Activated CD4-positive, alpha-beta T cell treated with anti-CD3 and anti-CD28 coated beads for 48 hours (primary cell): ENCODE measurements around the gene ZFYVE9.

ENCODE experiments used
- DNase-seq: peaks from one replicate; pipeline ENCODE4 v3.0.0-alpha.2; 2020

ZFYVE9 gene

DNA sequence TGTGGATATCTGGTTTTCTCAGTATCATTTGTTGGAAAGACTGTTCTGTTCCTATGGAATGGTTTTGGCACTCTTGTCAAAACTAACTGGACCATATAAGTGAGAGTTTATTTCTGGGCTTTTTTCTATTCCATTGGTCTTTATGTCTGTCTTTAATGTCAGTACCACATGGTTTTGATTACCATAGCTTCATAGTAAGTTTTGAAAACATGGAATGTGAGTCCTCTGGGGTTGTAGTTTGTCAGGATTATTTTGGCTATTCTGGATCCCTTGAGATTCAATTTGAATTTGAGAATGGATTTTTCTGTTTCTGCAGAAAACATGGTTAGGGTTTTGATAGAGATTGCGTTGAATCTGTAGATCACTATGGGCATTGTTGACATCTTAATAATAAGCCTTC is 107.9 kb downstream of the ZFYVE9 start:
- no peak for DNase-seq

DNA sequence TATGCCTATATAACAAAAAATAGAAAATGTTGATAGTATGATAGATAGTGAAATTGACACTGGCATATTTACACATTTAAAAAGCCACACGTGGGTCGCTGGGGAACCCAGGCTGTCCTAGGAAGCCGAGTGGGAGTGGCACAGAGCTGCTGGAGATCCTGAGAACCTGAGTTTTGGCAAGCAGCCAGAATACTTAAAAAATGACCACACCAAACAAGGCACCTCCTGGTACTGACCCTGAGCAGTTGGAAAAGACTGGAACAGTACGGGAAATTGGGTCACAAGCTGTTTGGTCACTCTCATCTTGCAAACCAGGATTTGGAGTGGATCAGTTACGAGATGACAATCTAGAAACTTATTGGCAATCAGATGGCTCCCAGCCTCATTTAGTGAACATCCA is 111.5 kb downstream of the ZFYVE9 start:
- no peak for DNase-seq

DNA sequence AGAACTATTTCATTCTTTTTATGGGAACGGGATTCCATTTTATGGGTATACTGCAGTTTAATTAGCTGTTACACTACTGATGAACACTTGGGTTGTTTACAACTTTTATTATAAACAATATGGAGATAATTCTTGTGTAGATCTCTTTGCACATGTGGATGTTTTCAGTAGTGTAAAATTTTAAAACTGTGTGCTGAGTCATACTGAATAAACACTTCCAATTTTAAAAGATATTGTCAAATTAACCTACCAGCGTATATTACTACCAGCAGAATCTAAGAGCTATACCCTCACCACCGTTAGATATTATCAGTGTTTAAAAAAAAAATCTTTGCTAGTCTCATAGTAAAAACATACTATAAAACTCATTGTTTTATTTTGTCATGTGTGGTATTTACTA is 118.0 kb downstream of the ZFYVE9 start:
- no peak for DNase-seq

DNA sequence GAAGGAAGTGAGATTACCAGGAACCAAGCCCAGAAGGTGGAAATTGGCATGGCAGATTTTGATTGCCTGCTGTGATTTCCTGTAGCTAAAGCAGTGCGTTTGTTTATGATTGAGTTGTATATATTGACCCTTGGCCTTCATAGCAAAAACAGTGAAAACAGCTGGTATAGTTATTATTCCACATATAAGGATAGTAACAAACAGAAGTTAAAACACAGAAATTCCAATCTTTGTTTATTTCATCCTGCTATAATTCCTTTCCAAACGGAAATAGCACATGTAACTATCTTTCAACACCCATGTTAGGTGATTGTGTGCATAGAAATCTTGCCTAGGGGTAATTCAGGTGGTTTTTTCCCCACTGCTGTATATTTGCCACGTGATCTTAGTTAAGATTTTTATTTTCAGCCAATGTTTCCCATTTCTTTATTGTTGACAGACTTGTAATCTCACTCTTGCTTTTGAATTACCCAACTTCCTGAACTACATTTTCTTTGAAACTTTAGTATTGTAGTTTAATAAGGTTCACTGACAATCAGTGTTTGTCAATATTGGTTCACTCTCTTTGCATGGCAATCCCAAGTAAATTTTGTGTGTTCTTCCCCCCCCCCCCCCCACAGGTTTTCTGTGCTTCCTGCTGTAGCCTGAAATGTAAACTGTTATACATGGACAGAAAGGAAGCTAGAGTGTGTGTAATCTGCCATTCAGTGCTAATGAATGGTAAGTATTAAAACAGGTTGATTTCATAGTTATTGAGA is 121.4 kb downstream of the ZFYVE9 start:
- DNase-seq = no peak

DNA sequence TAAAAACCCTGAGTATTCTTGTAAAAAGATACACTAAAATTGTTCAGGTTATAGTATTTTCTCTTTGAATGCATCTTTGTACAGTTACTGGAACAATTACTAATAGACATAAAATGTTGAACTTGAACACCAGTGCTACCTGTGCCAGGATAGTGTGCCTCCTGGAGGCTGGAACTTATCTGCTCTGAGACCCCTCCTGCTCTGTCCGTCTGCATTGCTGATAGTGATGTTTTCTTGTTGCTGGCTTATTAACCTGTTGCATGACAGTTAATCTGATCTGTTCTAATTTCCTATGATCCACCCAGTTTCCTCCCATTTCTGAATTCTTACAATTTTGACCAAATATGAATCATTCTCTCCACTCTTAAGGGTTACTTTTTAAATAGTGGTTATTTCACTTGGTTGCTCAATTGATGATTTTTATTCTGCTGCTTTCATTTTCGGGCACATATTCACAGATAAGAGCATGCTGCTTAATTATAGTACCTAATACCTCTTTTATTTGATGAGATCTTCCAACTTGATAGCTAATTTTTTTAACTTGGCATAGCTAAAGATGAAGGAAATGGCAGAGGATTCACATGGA is 122.7 kb downstream of the ZFYVE9 start:
- no peak for DNase-seq

DNA sequence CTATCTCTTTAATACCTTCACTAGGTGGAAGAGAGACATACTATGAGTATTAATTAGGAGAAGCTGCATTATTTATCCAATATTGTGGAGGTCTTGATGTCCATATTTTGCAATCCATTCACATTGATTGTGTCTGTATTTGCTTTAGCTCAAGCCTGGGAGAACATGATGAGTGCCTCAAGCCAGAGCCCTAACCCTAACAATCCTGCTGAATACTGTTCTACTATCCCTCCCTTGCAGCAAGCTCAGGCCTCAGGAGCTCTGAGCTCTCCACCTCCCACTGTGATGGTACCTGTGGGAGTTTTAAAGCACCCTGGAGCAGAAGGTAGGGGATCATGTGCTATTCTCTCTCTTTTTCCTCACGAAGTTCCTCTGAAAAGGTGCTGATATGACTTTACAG is 124.6 kb downstream of the ZFYVE9 start:
- no peak for DNase-seq

DNA sequence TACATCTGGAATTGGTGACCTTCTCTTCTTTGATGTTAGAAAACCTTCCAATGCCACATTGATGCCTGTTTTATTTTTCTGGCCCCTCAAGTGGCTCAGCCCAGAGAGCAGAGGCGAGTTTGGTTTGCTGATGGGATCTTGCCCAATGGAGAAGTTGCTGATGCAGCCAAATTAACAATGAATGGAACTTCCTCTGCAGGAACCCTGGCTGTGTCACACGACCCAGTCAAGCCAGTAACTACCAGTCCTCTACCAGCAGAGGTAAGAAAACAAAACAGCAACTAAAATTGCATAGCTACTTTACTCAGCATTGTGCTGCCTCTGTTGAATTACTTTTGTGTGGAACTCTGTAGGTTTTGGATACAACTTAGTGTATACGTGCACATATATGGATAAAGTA is 126.5 kb downstream of the ZFYVE9 start:
- no peak for DNase-seq

DNA sequence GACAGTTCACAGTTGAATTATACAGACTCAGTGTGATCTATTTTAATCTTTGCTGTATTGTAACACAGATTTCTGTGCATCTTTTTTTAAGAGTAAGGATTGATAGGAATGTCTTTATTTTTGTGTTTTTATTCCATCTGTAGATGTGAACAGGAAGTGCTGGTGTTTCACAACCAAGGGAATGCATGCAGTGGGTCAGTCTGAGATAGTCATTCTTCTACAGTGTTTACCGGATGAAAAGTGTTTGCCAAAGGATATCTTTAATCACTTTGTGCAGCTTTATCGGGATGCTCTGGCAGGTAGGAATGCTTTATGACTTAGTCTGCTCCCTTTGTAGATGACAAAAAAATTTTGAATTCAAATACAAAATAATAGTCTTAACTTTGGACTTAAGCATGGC is 139.6 kb downstream of the ZFYVE9 start:
- DNase-seq = no peak

DNA sequence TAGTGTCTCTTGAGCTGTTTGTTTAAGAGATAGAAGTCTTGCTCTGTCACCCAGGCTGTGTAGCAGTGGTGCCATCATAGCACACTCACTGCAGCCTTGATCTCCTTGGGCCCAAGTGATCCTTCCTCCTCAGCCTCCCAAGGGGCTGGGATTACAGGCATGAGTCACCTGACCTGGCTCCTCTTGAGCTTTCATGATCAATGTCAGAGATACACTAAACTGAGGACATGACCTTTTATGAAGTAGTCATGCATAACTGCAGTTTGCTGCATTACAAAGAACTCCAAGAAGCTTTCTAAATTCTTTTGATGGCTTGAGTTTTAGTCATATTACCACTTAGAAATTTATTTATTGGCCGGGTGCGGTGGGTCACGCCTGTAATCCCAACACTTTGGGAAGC is 146.4 kb downstream of the ZFYVE9 start:
- peak; percentile 8 for DNase-seq

DNA sequence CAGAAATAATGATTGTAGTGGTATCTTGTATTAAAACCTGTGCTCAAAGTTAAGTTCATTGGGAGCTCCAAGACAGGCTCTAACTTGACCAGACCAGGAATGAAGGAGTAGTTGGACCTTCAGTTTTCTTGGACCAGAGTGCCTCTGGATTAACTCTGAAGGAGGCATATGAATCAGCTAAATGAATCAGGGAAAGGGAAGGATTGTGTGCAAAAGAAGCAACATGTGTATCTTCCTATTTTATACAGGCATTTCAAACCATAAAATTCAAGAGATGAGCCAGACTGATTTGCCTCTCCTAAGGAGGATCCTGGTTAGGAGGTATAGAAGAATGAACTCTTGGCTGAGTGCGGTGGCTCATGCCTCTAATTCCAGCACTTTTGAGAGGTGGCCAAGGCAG is 152.7 kb downstream of the ZFYVE9 start:
- DNase-seq = no peak

DNA sequence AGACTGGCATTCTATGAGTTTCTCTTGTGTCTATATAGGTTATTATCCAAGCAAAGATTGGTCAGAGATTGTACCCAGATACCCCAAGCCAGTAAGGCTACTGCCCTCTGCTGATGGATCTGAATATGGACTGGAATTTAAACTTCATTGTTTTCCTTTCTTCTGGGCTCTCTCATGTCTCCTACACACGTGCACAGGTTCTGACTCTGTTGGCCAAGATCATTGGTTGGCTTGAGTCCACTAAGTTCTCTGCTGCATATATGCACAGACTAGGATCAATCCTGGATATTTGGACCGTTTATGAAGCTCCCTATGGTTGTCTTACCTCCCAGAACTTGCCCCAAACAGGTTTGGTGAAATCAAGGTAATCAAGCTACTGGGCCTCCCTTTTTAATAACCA is 154.5 kb downstream of the ZFYVE9 start:
- no peak for DNase-seq

DNA sequence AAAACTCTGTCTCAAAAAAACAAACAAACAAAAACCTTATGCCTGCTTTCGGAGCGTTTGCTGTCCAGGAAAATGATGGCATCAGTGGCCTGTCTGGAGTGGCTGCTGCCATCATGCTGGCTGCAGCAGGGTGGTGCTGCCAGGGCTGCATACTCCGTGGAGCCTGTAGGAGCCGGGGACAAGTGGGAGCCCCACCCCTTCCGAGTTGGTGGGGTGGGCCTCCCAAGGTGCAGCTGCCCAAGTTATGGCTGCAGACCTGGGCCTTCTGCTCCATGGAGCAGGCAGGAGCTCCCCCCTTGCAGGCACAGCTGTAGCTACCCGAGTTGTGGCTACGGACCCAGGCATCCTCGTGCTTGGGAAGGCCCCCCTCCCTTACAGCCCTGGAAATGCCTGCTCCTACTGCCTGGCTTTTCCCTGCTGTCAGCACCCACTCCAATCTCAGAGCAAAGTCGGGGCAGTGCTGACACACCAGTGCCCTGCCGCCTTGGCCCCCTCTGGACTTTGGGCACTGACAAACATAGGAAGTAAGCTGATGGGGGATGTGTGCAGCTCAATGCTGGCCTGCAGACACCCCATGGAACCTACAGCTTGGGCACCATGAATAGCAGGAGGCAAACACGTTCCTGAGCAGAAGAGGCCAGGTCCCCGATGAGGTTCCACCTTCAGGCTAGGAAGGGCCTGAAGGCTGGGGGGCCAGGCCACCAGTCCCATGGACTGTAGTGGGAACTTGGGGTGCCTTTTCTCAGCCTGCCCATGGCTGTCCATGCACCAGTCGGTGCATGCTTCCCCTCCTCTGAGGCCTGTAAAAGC is 163.7 kb downstream of the ZFYVE9 start:
- no peak for DNase-seq

DNA sequence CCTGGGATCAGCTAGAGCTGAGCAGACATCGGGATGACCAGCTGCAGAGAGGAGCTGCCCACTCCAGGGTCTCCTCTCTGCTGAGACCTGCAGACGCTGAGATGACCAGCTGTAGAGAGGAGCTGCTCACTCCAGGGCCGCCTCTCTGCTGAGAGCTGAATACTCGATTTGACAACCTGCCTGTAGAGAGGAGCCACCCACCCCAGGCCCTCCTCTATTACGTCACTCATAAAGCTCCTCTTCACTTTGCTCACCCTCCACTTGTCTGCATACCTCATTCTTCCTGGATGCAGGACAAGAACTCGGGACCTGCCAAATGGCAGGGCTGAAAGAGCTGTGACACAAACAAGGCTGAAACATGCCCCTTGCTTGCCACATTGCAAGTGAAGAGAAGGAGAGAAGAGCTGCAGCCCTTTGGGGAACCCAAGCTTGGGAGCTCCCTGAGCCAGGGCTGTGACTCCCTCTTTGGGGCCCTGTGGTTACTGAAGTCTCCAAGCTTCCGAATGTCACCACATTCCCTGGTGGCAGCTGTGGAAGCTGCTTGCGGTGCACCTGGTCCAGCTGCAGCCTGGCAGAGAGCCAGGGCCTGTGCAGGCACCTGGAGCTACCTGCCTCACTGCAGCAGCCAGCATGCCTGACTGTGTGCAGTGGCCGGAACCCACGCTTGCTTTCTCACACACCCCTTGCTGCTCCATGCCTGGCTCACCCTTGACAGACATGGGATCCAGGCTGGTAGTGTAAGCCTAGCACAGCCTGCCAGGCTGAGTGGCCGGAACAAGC is 164.5 kb downstream of the ZFYVE9 start:
- no peak for DNase-seq

DNA sequence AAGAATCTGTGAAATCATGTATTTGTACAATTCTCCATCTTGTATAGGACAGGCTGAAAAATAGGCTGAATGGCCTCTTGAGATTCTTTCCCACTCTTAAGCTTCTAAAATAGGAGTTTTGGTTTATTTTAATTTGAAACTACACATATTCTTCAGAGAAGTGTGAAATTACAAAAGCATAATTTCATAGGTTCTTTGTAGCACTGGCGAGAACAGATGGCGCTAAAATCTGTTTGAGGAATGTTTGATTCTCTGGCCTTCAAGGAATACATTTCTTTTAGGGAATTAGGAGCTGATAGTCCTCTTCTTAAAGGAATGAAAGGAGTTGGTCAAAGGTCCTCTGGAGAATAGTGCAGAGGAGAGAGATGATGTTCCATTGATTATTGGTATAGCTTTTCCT is 179.2 kb downstream of the ZFYVE9 start:
- DNase-seq = no peak

DNA sequence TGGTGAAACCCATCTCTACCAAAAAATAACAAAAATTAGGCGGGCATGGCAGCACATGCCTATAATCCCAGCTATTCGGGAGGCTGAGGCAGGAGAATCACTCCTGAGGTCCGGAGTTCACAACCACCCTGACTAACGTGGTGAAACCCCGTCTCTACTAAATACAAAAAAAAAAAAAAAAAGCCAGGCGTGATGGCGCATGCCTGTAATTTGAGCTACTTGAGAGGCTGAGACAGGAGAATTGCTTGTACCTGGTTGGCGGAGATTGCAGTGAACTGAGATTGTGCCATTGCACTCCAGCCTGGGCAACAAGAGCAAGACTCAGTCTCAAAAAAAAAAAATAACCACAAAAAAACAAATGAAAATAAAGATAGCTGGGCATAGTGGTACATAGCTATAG is 181.8 kb downstream of the ZFYVE9 start:
- DNase-seq = no peak

DNA sequence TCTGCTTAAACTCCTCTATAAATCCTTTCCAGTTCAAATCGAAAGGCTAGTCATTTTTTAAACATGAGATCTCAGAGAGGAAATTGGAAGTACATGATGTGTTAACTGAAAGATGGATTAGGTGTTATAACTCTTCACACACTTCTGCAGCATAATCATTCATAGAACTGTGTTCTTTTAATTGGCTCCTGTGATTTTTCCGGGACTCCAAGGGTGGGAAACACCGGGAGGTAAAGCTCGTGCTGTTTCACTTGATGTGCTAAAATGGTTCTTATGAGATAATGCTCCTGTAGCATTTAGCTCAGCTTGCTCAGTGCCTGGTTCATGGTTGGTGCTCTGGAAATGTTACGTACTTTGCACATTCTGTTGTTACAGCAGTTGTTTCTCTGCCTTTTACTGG is 183.9 kb downstream of the ZFYVE9 start:
- DNase-seq = no peak

DNA sequence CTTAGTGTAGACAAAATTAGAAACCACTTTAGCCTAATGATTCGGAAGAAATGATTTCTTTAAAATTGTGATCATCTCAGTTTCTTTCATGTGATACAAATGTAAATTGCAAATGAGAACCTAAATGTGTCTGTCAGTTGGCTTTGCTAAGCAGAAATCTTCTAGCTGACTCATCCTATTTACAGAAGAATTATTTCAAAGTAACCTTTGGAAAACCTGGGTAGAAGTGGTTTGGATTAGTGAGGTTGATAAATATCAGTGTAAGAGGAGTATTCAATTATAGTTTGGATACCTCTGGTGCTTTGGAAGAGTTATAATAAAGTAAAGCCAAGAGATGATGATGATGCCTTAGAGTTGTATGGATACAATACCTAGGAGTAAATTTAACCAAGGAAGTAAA is 186.7 kb downstream of the ZFYVE9 start:
- no peak for DNase-seq

DNA sequence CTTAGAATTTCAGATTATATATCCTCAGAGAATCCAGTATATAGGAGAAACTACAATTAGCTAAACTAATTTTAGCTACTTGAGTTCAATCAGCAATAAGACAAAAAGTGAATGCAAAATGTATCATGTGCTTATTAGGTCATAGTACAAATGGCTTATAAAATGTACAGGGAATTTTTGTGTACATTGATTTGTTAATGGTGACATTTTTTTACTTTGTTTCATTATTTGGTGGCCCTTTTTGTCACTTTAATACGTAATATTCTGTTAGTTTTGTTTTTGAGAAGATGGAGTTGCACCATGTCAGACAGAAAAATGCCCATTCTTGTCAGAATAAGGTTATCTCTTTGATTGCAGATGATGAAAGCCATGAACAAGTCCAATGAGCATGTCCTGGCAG is 190.5 kb downstream of the ZFYVE9 start:
- DNase-seq = no peak

DNA sequence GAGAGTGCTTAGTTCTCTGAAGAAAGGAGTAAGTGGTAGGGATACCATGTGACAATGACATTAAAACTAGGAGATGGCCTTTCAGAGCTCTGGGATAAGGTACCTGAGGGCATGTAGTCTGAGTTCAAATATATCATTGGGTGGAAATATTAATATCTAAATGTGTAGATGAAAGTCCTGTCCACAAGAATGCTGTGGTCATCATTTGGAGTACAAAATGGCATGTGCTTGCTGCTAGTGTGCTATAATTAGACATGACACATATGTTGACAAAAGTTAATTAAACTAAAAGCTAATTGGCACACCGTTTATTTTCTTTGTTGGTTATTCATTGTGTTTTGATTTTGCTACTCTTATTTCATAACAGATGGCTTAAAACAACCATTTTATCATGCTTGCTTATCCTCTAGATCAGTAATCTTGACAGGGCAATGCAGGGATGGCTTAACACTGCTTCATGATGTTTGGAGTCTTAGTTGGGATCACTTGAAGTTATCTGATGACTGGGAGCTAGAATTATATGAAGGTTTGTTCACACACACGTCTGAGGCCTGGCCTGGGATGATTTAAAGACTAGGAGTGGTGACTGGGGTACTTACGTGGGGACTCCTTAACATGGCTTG is 193.1 kb downstream of the ZFYVE9 start:
- DNase-seq = no peak

DNA sequence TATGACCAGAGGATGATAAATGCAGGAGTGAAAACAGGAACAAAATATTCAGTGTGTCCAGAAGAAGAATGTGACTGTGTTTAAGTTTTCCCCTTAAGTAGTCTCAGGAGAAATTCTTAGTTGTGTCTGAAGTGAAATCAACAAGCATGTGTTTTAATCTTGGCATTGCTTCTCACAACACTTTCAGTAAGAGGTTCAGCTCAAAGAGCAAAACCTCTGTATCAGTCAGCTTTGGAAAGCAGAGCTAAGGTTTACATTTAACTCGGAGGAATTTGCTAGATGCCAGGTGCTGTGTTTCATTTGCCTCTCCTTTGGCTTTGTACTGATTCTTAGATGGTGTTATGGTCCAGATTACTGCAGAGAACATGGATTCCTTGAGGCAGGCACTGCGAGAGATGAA is 195.6 kb downstream of the ZFYVE9 start:
- no peak for DNase-seq

DNA sequence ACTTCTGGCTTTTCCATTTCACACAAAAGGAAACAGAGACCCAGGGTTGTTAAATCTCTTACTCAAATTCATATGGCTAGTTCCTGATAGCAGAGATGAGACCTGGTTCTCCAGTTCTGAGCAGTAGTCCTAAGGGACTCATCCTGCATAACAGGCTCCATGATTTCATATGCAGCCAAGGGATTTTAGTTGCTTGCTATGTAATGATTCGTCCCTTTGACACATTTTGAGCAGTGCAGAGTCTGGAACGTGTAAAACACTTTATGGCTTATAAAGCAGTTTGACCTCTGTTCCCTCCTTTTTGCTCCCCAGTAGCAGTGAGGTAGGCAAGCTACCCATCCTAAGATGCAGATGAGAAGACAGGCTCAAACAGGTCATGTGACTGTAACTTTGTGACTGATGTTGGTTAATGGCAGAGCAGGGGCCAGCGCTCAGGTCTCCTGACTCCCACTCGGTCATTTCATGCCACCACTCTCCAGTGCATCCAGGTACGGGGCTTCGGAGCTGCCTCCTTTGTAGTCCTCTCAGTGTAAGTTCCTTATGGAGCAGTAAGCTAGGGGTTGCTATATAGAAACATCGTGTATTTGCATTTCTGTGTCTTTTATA is 199.9 kb downstream of the ZFYVE9 start:
- no peak for DNase-seq

DNA sequence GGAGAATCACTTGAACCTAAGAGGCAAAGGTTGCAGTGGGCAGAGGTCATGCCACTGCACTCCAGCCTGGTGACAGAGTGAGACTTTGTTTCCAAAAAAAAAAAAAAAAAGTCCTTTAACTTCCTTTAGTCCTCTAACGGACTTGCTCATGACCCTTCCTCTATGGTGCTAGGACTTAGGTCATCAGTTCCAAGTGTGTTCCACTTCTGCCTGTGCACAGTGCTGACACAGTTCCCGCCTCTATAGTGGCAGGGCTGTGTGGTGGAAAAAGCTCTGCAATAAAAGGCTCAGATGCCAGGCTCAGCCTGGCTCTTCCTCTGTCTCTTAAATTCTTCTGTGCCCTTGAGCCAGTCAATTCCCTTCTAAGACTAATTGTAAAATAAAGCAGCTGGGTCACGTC is 202.1 kb downstream of the ZFYVE9 start:
- DNase-seq = no peak

DNA sequence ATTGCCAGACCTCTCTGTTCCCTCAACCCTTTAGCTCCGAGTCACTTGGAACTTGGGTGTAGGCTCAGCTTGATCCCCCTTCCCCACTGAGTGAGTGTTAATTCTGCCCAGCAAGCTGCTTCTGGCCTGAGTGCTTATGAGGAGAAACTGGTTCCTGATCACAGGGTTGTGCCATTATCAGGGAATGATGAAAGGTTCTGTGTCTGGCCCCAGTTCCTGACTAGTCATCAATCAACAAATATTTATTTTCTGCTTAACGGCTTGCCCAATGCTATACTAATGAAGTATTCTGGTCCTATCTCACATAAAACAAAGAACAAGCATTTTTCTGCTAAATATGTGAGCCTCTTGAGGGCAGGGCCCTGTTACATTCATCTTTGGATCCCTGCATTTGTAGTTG is 203.4 kb downstream of the ZFYVE9 start:
- DNase-seq = no peak
